GM19328 (cell line): ENCODE measurements around the gene VGLL1.

Experiments
- ATAC-seq: cut with Tn5 transposase; IDR thresholded peaks from one replicate; pipeline ENCODE4 v1.9.1; 2021; ENCODE audit warnings: mild to moderate bottlenecking, moderate library complexity; ENCODE audit not compliant: unreplicated experiment

The VGLL1 gene

GRCh38 chrX:136531951-136532350 is at the start of gene VGLL1:
Gene VGLL1 (plus strand): TSS chrX:136532215. CDS start chrX:136536021, 3,806 bp downstream.
- no peak for ATAC-seq

GRCh38 chrX:136487647-136488046 is 44.4 kb upstream of the VGLL1 start, which contains the start of gene BRS3:
Gene BRS3 (plus strand): TSS chrX:136487947. CDS start chrX:136488115, 168 bp downstream.
- no peak for ATAC-seq

- no peak for ATAC-seq
Observed at GRCh38 chrX:136488706-136489105, 43.3 kb upstream of the VGLL1 start.

- ATAC-seq: no peak
Observed at GRCh38 chrX:136491832-136492231, 40.2 kb upstream of the VGLL1 start.

GRCh38 chrX:136493011-136493410 is 39.0 kb upstream of the VGLL1 start:
- ATAC-seq: no peak

GRCh38 chrX:136495043-136495442 is 37.0 kb upstream of the VGLL1 start:
- ATAC-seq: no peak

- no peak for ATAC-seq
Observed at GRCh38 chrX:136496186-136496763, 35.7 kb upstream of the VGLL1 start.

GRCh38 chrX:136496764-136497555 is 35.1 kb upstream of the VGLL1 start:
- ATAC-seq: peak; percentile 77

GRCh38 chrX:136497556-136498052 is 34.4 kb upstream of the VGLL1 start, which contains the start of gene HTATSF1:
Gene HTATSF1 (plus strand): TSS chrX:136497592. CDS start chrX:136497685, 93 bp downstream.
- ATAC-seq: peak; percentile 8

- no peak for ATAC-seq
Observed at GRCh38 chrX:136519069-136519468, 12.9 kb upstream of the VGLL1 start.

- no peak for ATAC-seq
Observed at GRCh38 chrX:136523770-136524169, 8.2 kb upstream of the VGLL1 start.

GRCh38 chrX:136525738-136526606 is 6.0 kb upstream of the VGLL1 start:
- no peak for ATAC-seq

GRCh38 chrX:136528645-136529315 is 3.2 kb upstream of the VGLL1 start:
- ATAC-seq: no peak

GRCh38 chrX:136529795-136530194 is 2.2 kb upstream of the VGLL1 start:
- no peak for ATAC-seq

- ATAC-seq: no peak
Observed at GRCh38 chrX:136534131-136534530, 2.1 kb downstream of the VGLL1 start.

- no peak for ATAC-seq
Observed at GRCh38 chrX:136538811-136539210, 6.8 kb downstream of the VGLL1 start.

- ATAC-seq: no peak
Observed at GRCh38 chrX:136540226-136540625, 8.2 kb downstream of the VGLL1 start.

GRCh38 chrX:136541294-136541693 is 9.3 kb downstream of the VGLL1 start:
- ATAC-seq: no peak

- ATAC-seq: no peak
Observed at GRCh38 chrX:136542281-136542680, 10.3 kb downstream of the VGLL1 start.

- no peak for ATAC-seq
Observed at GRCh38 chrX:136546371-136546781, 14.4 kb downstream of the VGLL1 start.

- ATAC-seq: no peak
Observed at GRCh38 chrX:136549226-136549625, 17.2 kb downstream of the VGLL1 start.
